Camera-type eye (tissue), 1 donor: Measurements from ENCODE around the gene ZNF629. TPM values are rescaled to one million over a fixed set of nuclear protein-coding genes. Genes with fewer than 3 reads are reported as not detected.

Experiments
- total RNA-seq: library from RNA; depleted of rRNA; stranded (reverse); fragments of >200 nt; gene quantifications from one replicate; pipeline ENCODE4 v1.2.3, GENCODE V29; 2014

The ZNF629 gene
- 18.8 TPM for total RNA-seq

DNA sequence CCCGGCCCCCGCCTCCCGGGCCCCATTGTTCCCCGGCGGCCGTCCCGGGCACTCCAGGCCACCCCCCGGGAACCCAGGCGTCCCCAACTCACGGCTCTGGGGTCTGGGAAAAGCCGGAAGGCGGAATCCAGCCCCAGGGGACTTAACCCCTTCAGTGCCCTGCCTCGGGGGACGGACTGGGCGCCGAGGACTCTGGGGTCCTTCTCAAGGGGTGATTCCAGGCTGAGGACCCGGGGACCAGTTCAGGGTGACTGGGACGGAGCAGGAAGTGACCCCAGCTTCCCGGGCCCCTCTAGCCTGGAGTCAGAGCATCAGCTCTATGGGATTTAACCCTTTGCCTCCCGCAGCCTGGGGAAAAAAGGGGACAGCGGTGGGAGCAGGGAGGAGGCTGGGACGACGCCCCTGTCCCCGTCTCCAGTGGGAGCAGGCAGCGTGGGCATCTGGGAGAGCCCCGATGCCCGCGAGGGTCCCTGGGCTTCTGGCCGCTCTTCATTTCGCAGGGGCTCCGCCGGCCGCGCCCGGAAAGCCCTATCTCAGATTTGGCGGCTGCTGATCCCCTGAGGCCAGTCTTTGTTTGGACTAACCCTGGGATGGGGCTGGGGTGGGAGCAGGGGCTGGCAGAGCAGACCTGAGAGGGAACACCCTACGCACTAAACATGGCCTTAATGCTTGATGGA is at the start of gene ZNF629:
TSS of gene ZNF629 (minus strand) at position 270 of the 677 bp plus-strand sequence. CDS start 2,723 bp downstream, outside the sequence.

DNA sequence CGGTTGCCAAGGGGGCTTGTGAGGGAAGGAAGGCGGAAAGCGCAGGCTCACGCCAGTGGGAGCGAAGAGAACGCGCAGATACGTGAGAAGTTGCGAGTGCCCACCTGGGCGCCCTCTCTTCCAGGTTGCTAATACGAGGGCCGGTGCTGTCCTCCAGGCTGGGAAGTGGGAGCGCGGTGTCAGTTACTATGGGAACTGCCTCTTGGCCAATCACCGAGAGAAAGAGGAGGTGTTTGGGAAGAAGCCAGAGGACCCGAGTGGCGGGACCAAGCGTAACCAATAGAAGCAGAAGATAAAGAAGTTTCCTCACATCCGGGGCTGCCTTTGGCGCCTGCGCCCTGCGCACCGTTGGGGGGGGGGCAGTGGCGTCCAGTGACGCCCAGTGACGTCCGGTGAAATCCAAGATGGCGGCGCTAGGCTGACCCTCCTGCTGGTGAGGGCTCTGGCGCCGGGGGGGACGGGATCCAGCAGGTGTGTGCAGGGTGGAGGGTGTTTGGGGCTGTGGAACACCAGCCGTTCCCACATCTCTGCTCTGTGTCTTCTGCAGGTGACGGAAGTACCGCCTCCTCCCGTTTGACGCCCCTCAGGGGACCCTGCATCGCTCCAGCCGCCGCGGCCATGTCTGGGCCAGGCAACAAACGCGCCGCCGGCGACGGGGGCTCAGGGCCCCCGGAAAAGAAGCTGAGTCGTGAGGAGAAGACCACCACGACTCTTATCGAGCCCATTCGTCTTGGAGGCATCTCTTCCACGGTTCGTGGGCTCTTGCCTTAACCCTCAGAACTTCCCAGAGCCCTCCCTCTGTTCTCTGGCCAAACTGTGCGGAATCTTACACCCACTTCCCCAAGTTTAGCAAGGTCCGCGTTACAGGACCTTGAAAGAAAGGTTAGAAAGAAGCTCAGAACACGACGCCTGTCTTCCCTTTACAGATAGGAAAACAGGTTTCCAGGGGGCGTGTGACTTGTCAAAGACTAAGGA is 24.8 kb downstream of the ZNF629 start, which contains the start of the genes CFAP119 and RNF40:
TSS of gene CFAP119 (minus strand) at position 135 of the 975 bp plus-strand sequence. CDS start 314 bp downstream, outside the sequence.
TSS of gene RNF40 (plus strand) at position 395 of the 975 bp plus-strand sequence. CDS start at position 619, 224 bp downstream.

DNA sequence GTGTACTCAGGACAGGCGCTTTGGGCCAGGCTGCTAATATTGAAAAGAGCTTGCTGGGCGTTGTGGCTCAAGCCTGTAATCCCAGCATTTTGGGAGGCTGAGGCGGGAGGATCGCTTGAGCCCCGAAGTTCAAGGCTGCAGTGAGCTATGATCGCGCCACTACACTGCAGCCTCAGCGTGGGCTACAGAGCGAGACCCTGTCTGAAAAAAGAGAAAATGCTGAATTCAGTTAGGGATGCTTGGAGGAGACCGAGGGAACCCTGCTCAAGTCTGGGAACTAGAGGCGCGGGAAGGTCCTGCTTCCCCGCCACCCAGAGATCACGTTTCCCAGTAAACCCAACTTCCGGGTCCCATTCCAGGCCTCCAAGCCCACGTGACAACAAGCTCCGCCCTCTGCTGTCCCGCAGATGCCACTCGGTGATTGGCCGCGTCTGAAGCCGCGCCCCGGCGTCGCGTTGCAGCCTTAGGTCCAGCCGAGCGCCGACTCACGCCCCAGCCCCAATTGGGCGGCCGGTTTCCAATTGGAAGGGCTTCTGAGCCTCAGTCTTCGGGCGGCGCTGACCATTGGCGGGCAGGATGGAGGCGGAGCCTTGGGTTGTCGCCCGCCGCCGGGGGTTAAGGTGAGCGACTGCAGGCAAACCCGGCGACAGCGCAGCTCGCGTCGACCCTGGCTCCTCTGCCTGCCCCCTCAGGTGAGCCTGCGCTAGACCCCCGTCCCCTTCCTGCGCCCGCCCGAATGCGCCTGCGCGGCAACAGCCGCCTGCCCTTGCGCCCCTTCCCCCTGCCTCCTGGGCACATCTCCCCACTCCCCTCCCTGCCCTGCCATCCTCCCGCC is 39.0 kb downstream of the ZNF629 start, which contains the start of gene PHKG2:
TSS of gene PHKG2 (plus strand) at position 627 of the 835 bp plus-strand sequence. CDS start 396 bp downstream, outside the sequence.

Other genes starting within 250 kb of the ZNF629 start
- gene ZNF764, start 228.8 kb downstream of the ZNF629 start, total RNA-seq, result 17.8 TPM
- 9.2 TPM for gene ZNF688, start 215.5 kb downstream of the ZNF629 start, total RNA-seq
- gene ZNF785, start 201.5 kb downstream of the ZNF629 start, total RNA-seq, result 30.5 TPM
- 8.2 TPM for gene ZNF689, start 176.8 kb downstream of the ZNF629 start, total RNA-seq
- gene PRR14, start 136.2 kb downstream of the ZNF629 start, total RNA-seq, result 26.1 TPM
- gene FBRS, start 128.8 kb downstream of the ZNF629 start, total RNA-seq, result 30.7 TPM
- 58.9 TPM for gene SRCAP, start 88.0 kb downstream of the ZNF629 start, total RNA-seq
- gene PHKG2, start 38.8 kb downstream of the ZNF629 start, total RNA-seq, result 10.8 TPM
- 4.6 TPM for gene CFAP119, start 25.1 kb downstream of the ZNF629 start, total RNA-seq
- gene RNF40, start 24.9 kb downstream of the ZNF629 start, total RNA-seq, result 148 TPM
- gene BCL7C, start 106.9 kb upstream of the ZNF629 start, total RNA-seq, result 34.7 TPM
- 1.6 TPM for gene CTF1, start 109.4 kb upstream of the ZNF629 start, total RNA-seq
- 23.4 TPM for gene FBXL19, start 136.4 kb upstream of the ZNF629 start, total RNA-seq
- 17.2 TPM for gene ORAI3, start 161.9 kb upstream of the ZNF629 start, total RNA-seq
- gene SETD1A, start 170.5 kb upstream of the ZNF629 start, total RNA-seq, result 9.0 TPM
- 8.4 TPM for gene HSD3B7, start 198.0 kb upstream of the ZNF629 start, total RNA-seq
- gene STX1B, start 223.4 kb upstream of the ZNF629 start, total RNA-seq, result 9.1 TPM
- 30.6 TPM for gene STX4, start 246.4 kb upstream of the ZNF629 start, total RNA-seq